ENCODE data around the gene SCUBE1. TPM values are rescaled to one million over a fixed set of nuclear protein-coding genes. Genes with fewer than 3 reads are reported as not detected.

The SCUBE1 gene
- total RNA-seq, 1 donor from 2014 or later = 25.9 TPM

DNA sequence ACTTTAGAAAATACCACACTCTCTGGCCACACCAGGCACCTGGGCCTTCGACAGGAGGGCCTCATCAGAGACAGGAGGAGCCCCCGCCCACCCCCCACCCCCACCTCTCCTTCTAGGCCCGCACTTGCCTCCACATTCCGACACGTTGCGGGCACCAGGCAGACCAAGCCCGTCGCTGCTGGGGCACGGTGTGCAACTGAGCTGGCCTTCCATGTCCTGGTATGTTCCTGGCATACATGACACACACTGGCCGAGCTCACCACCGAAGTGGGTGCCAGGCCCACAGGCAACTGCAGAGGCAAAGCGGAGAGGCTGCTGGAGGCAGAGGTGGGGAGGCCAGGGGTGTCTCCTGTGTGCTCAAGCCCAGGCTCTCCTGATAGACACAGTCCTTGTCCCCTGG, 129.2 kb downstream of the SCUBE1 start:
- Mint-ChIP-seq H3K36me3 (peaks cover 4% of the 10 kb centered on the region), H3K9me3 (no peaks in the 10 kb centered on the region), H3K27me3 (ENCODE audit: insufficient read depth, low read depth) (peaks cover 2% of the 10 kb centered on the region), H3K4me3 (peak overlapping the region; percentile 4), H3K4me1 (peaks cover 12% of the 10 kb centered on the region), H3K27ac (no peak overlapping the region)
- Histone ChIP-seq H3K9ac (no peak overlapping the region), H3K4me2 (no peak overlapping the region), H3K4me3 (no peak overlapping the region), H3K27ac (no peak overlapping the region), H4K20me1 (ENCODE audit: low read depth) (peaks cover 6% of the 10 kb centered on the region), H3K27me3 (no peaks in the 10 kb centered on the region), H3F3A (ENCODE audit: low read depth) (peaks cover 3% of the 10 kb centered on the region), H3K79me2 (ENCODE audit: low read depth) (no peaks in the 10 kb centered on the region), H3K9me3 (ENCODE audit: low read depth) (no peaks in the 10 kb centered on the region), H3K36me3 (no peaks in the 10 kb centered on the region), H3K4me1 (peaks cover 15% of the 10 kb centered on the region), H2AFZ (replicated peaks) (no peak overlapping the region)
- DNase-seq (ENCODE audit: low spot score) = no peak
- TF ChIP-seq, protein P1, sequence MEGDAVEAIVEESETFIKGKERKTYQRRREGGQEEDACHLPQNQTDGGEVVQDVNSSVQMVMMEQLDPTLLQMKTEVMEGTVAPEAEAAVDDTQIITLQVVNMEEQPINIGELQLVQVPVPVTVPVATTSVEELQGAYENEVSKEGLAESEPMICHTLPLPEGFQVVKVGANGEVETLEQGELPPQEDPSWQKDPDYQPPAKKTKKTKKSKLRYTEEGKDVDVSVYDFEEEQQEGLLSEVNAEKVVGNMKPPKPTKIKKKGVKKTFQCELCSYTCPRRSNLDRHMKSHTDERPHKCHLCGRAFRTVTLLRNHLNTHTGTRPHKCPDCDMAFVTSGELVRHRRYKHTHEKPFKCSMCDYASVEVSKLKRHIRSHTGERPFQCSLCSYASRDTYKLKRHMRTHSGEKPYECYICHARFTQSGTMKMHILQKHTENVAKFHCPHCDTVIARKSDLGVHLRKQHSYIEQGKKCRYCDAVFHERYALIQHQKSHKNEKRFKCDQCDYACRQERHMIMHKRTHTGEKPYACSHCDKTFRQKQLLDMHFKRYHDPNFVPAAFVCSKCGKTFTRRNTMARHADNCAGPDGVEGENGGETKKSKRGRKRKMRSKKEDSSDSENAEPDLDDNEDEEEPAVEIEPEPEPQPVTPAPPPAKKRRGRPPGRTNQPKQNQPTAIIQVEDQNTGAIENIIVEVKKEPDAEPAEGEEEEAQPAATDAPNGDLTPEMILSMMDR (IDR thresholded peaks at IDR 0.05) = no peak
- TF ChIP-seq EZH2phosphoT487 (IDR thresholded peaks at IDR 0.05) (no peak), EZH2 (IDR thresholded peaks at IDR 0.05) (no peak)

DNA sequence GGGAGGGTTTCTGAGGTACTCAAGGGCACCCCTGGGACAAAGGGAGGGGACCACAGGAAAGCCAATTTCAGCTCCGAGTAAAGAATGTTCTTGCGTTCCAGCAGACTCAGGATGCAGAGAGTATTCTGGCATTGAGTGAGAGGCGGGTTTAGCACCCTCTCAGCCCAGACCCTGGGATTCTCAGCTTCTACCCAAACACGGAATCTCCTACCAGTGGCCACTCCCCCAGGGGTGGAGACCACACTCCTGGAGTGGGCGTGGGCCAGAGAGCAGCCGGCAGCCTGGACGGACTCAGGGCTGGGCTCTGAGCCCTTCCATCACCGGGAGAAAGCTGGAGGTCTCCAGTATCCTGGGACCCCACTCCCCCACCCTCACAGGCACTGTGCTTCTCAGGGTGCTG, 130.1 kb downstream of the SCUBE1 start:
- Histone ChIP-seq H3K36me3 (no peaks in the 10 kb centered on the region), H3F3A (ENCODE audit: low read depth) (peaks cover 3% of the 10 kb centered on the region), H3K4me3 (no peak overlapping the region), H3K9ac (no peak overlapping the region), H3K27me3 (no peaks in the 10 kb centered on the region), H4K20me1 (ENCODE audit: low read depth) (peaks cover 6% of the 10 kb centered on the region), H3K9me3 (ENCODE audit: low read depth) (no peaks in the 10 kb centered on the region), H3K27ac (no peak overlapping the region), H3K4me1 (peaks cover 15% of the 10 kb centered on the region), H3K79me2 (ENCODE audit: low read depth) (no peaks in the 10 kb centered on the region), H3K4me2 (peak overlapping the region; percentile 29), H2AFZ (replicated peaks) (no peak overlapping the region)
- no peak for TF ChIP-seq EZH2 (IDR thresholded peaks at IDR 0.05)
- H3K4me1 Mint-ChIP-seq = peaks cover 12% of the 10 kb centered on the region
- peaks cover 4% of the 10 kb centered on the region for H3K36me3 Mint-ChIP-seq
- DNase-seq (ENCODE audit: low spot score) = peak; percentile 55
- H3K4me3 Mint-ChIP-seq = no peak overlapping the region
- no peak overlapping the region for H3K27ac Mint-ChIP-seq
- H3K9me3 Mint-ChIP-seq = no peaks in the 10 kb centered on the region
- peaks cover 2% of the 10 kb centered on the region for H3K27me3 Mint-ChIP-seq (ENCODE audit: insufficient read depth, low read depth)

DNA sequence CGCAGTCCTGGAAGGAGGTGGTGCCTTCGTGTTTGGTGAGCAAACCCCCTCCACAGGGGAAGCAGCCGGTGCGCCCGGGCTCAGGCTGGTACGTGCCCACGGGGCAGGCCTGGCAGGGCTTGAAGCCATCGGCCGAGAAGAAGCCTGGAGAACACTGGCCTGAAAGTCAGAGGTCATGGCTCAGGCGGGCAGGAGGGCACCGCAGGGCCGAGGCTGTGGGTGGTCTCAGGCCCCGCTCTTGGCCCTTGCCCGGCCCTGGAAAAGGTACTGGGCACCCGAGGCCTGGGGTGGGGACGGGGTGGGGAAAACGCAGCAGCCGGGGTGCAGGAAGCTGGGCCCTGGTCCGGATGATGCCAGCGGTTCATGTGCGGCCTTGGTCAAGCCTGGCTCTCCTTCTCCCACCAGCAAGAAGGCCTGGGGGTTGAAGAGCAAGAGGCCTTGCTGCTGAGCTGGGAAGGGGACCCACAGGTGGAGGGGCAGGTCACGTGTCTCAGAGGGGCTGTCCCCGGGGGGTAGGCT, 130.7 kb downstream of the SCUBE1 start:
- Histone ChIP-seq H3K9ac (no peak overlapping the region), H3K4me1 (peaks cover 15% of the 10 kb centered on the region), H3K4me2 (no peak overlapping the region), H2AFZ (replicated peaks) (no peak overlapping the region), H3K36me3 (no peaks in the 10 kb centered on the region), H3K79me2 (ENCODE audit: low read depth) (no peaks in the 10 kb centered on the region), H3K4me3 (no peak overlapping the region), H3K27me3 (no peaks in the 10 kb centered on the region), H3F3A (ENCODE audit: low read depth) (peaks cover 3% of the 10 kb centered on the region), H3K9me3 (ENCODE audit: low read depth) (no peaks in the 10 kb centered on the region), H4K20me1 (ENCODE audit: low read depth) (peaks cover 6% of the 10 kb centered on the region), H3K27ac (no peak overlapping the region)
- H3K4me1 Mint-ChIP-seq = peaks cover 16% of the 10 kb centered on the region
- no peak overlapping the region for H3K4me3 Mint-ChIP-seq
- no peaks in the 10 kb centered on the region for H3K9me3 Mint-ChIP-seq
- peaks cover 2% of the 10 kb centered on the region for H3K27me3 Mint-ChIP-seq (ENCODE audit: insufficient read depth, low read depth)
- peaks cover 4% of the 10 kb centered on the region for H3K36me3 Mint-ChIP-seq
- no peak overlapping the region for H3K27ac Mint-ChIP-seq
- TF ChIP-seq, protein P1 (IDR thresholded peaks at IDR 0.05) = no peak
- TF ChIP-seq EZH2 (IDR thresholded peaks at IDR 0.05) (no peak), EZH2phosphoT487 (IDR thresholded peaks at IDR 0.05) (no peak)
- DNase-seq (ENCODE audit: low spot score) = no peak

DNA sequence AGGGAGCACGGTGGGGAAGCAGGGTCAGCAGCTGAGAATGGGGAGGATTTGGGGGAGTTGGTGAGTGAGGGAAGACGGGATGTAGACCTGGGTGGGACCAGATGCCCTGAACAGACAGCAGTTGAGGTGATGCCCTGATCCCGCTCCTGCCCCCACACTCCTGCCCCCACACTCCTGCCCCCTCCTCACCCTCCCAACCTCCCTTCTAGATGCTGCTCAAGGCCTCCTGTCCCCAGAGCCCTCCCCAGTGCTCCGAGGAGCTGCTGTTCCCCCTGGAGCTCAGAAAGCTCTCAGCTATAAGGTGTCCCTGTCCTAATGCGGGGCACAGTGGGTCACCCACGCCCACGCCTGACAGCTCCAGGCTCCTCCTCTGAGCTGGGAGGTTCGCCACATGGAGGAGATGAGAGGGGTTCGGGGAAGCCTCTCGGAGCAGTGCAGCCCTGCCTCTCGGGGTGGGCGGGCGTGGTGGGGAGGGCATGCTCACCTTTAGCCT, 131.2 kb downstream of the SCUBE1 start:
- no peak overlapping the region for H3K9ac ChIP-seq
- peaks cover 2% of the 10 kb centered on the region for H3K27me3 Mint-ChIP-seq (ENCODE audit: insufficient read depth, low read depth)
- H3F3A ChIP-seq (ENCODE audit: low read depth) = peaks cover 3% of the 10 kb centered on the region
- H3K27ac Mint-ChIP-seq = no peak overlapping the region
- H3K79me2 ChIP-seq (ENCODE audit: low read depth) = no peaks in the 10 kb centered on the region
- H3K4me3 ChIP-seq = no peak overlapping the region
- H3K4me1 Mint-ChIP-seq = peaks cover 17% of the 10 kb centered on the region
- no peaks in the 10 kb centered on the region for H3K36me3 Mint-ChIP-seq
- no peaks in the 10 kb centered on the region for H3K9me3 Mint-ChIP-seq
- H4K20me1 ChIP-seq (ENCODE audit: low read depth) = peaks cover 6% of the 10 kb centered on the region
- H2AFZ ChIP-seq (replicated peaks) = no peak overlapping the region
- TF ChIP-seq EZH2 (IDR thresholded peaks at IDR 0.05) (no peak), EZH2phosphoT487 (IDR thresholded peaks at IDR 0.05) (no peak)
- TF ChIP-seq, protein P1 (IDR thresholded peaks at IDR 0.05) = no peak
- no peak overlapping the region for H3K4me2 ChIP-seq
- no peak overlapping the region for H3K4me3 Mint-ChIP-seq
- no peaks in the 10 kb centered on the region for H3K36me3 ChIP-seq
- H3K27ac ChIP-seq = no peak overlapping the region
- H3K9me3 ChIP-seq (ENCODE audit: low read depth) = no peaks in the 10 kb centered on the region
- H3K4me1 ChIP-seq = peaks cover 15% of the 10 kb centered on the region
- DNase-seq (ENCODE audit: low spot score) = no peak
- H3K27me3 ChIP-seq = no peaks in the 10 kb centered on the region
